Natural killer cell (primary cell): Measurements from ENCODE around the gene DGKH. TPM values are rescaled to one million over a fixed set of nuclear protein-coding genes. Genes with fewer than 3 reads are reported as not detected.

ENCODE experiments used
- ATAC-seq, 3 donors: fragments of 150-1000 bp in 2 of 3; fragments of 200-7000 bp in 1 of 3; cut with Tn5 transposase; 1 replicate in 1 of 3; 2 replicates in 2 of 3; pipeline ENCODE4 v1.10.0; 2021; ENCODE audit warnings: mild to moderate bottlenecking in 2 of 3, moderate library complexity in 2 of 3
- DNase-seq, 2 donors: peaks; one replicate each; pipeline versions ENCODE4 v3.0.0 to v3.0.0-alpha.2; 2013 to 2021; ENCODE audit warnings: mixed read lengths in 1 of 2
- H3K27ac ChIP-seq: one replicate; pipeline ENCODE4 v1.5.1; 2013; ENCODE audit warnings: mild to moderate bottlenecking, low read length
- H3K27me3 ChIP-seq: one replicate; pipeline ENCODE4 v1.6.1; 2013; ENCODE audit warnings: low read length; ENCODE audit not compliant: control insufficient read depth, insufficient read depth
- H3K36me3 ChIP-seq: one replicate; pipeline ENCODE4 v1.6.1; 2013; ENCODE audit warnings: low read length; ENCODE audit not compliant: control insufficient read depth, insufficient read depth
- H3K4me1 ChIP-seq: one replicate; pipeline ENCODE4 v1.6.1; 2013; ENCODE audit warnings: low read length; ENCODE audit not compliant: control insufficient read depth, insufficient read depth
- H3K4me3 ChIP-seq: one replicate; pipeline ENCODE4 v1.5.1; 2013; ENCODE audit warnings: low read length
- H3K9me3 ChIP-seq: one replicate; pipeline ENCODE4 v1.6.1; 2013; ENCODE audit warnings: low read length; ENCODE audit not compliant: control insufficient read depth, insufficient read depth
- H3K27ac Mint-ChIP-seq, 2 donors: one replicate each; pipeline ENCODE4 v1.8.0; 2022; ENCODE audit warnings: mild to moderate bottlenecking in 2 of 2, mixed read lengths in 2 of 2, moderate library complexity in 1 of 2
- H3K27me3 Mint-ChIP-seq, 2 donors: one replicate each; pipeline ENCODE4 v1.8.0; 2022; ENCODE audit warnings: low read depth in 2 of 2, mixed read lengths in 2 of 2
- H3K36me3 Mint-ChIP-seq: one replicate; pipeline ENCODE4 v1.8.0; 2022; ENCODE audit warnings: mixed read lengths
- H3K4me1 Mint-ChIP-seq, 2 donors: one replicate each; pipeline ENCODE4 v1.8.0; 2022; ENCODE audit warnings: mixed read lengths in 2 of 2
- H3K4me3 Mint-ChIP-seq: one replicate; pipeline ENCODE4 v1.8.0; 2022; ENCODE audit warnings: mild to moderate bottlenecking, moderate library complexity, mixed read lengths
- H3K9me3 Mint-ChIP-seq, 2 donors: one replicate each; pipeline ENCODE4 v1.8.0; 2022; ENCODE audit warnings: mixed read lengths in 2 of 2
- WGBS: methylation state at CpG from one replicate; pipeline ENCODE4 v1.1.7; 2013; ENCODE audit warnings: missing lambda C conversion rate; ENCODE audit not compliant: insufficient coverage; 5-methylcytosine and 5-hydroxymethylcytosine counted together
- intact Hi-C: fragments of 100-400 bp; cut with micrococcal nuclease; formaldehyde crosslinking; loops from one replicate; pipeline ENCODE4 v1.14.2; 2022
- total RNA-seq, 4 donors: library from RNA; stranded (reverse); fragments of 120-200 nt in 1 of 4; gene quantifications; one replicate each; pipeline versions ENCODE4 v1.2.3 to v1.2.4, GENCODE V29; 2013 to 2022
- TF ChIP-seq, protein P1 (sequence below): fragments of 200-600 bp; IDR thresholded peaks from one replicate; pipeline ENCODE4 v1.8.0; 2022; ENCODE audit warnings: antibody characterized with exemption

The DGKH gene
- total RNA-seq, 3 donors from 2014 or later (not counting 1 experiment from before 2014, with no cell fraction given): 1.1 to 3.4 (median 1.2) TPM

DNA sequence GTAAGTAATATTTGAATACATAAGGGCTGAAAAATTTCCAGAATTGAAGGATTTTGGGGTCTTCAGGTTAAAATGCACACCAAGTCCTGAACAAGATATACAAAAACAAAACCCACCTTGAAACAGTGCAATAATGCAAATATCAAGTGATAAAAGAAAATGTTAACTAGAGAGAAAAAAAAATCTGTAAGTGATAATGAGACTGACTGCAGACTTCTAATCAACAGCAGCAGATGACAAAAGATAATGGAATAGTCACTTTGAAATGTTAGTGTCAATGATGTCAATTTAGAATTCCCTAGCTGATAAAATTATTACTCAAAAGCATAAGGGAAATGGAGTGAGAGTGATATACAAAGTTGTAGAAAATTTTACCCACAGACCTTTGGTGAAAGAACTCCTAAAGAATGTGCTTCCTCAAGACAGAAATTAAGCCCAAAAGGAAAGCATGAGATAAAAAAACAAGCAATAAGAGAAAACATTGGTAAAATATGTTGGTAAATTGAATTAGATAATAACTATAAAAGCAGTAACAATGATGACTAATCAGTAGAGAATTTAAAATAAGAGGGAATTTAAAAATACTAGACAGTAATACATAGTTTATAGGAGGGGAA, 12.4 kb upstream of the DGKH start:
- Mint-ChIP-seq H3K4me3 (no peak overlapping the region), H3K4me1 (peaks cover 9 to 13% of the 10 kb centered on the region in 2 donors), H3K36me3 (peaks cover 13% of the 10 kb centered on the region), H3K27ac (no peak overlapping the region), H3K27me3 (peaks cover 9 to 32% of the 10 kb centered on the region in 2 donors), H3K9me3 (no peaks in the 10 kb centered on the region)
- H3K4me1 ChIP-seq: peaks cover 10% of the 10 kb centered on the region
- DNase-seq (no peak), ATAC-seq (no peak)
- peaks cover 7% of the 10 kb centered on the region for H3K27me3 ChIP-seq
- TF ChIP-seq, protein P1, sequence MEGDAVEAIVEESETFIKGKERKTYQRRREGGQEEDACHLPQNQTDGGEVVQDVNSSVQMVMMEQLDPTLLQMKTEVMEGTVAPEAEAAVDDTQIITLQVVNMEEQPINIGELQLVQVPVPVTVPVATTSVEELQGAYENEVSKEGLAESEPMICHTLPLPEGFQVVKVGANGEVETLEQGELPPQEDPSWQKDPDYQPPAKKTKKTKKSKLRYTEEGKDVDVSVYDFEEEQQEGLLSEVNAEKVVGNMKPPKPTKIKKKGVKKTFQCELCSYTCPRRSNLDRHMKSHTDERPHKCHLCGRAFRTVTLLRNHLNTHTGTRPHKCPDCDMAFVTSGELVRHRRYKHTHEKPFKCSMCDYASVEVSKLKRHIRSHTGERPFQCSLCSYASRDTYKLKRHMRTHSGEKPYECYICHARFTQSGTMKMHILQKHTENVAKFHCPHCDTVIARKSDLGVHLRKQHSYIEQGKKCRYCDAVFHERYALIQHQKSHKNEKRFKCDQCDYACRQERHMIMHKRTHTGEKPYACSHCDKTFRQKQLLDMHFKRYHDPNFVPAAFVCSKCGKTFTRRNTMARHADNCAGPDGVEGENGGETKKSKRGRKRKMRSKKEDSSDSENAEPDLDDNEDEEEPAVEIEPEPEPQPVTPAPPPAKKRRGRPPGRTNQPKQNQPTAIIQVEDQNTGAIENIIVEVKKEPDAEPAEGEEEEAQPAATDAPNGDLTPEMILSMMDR: no peak
- H3K4me3 ChIP-seq: no peak overlapping the region
- H3K9me3 ChIP-seq: no peaks in the 10 kb centered on the region
- no peaks in the 10 kb centered on the region for H3K36me3 ChIP-seq
- intact Hi-C loops: no loop called here
- H3K27ac ChIP-seq: no peak overlapping the region

DNA sequence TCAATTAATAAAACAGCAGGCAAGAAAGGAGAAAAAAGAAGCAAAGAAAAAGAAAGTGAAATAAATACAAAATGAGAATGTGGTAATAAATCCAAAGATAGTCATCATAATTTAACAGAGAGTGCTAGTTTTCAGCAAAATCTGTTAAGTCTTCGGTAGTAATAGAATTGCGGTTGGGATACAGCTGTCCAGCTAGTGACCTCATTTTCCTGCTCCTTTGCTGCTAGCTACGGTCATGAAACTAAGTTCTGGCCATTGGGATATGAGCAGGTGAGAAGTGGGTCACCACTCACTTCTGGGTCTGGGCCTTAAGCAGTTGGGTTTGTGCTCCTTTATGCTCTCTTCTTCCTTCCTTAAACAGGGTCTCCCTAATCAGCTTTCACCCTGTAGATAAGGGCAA, 11.7 kb upstream of the DGKH start:
- Histone ChIP-seq H3K4me3 (no peak overlapping the region), H3K27ac (no peak overlapping the region), H3K36me3 (no peaks in the 10 kb centered on the region), H3K9me3 (no peaks in the 10 kb centered on the region), H3K27me3 (peaks cover 13% of the 10 kb centered on the region), H3K4me1 (peaks cover 17% of the 10 kb centered on the region)
- Mint-ChIP-seq H3K4me3 (no peak overlapping the region), H3K36me3 (peaks cover 13% of the 10 kb centered on the region), H3K27ac (no peak overlapping the region), H3K4me1 (peaks cover 15 to 20% of the 10 kb centered on the region in 2 donors), H3K9me3 (no peaks in the 10 kb centered on the region), H3K27me3 (peaks cover 15 to 35% of the 10 kb centered on the region in 2 donors)
- TF ChIP-seq, protein P1: no peak
- ATAC-seq: no peak
- 98% methylated on average over 3 of the region's 3 CpGs for WGBS
- intact Hi-C loops: no loop called here
- DNase-seq: no peak

DNA sequence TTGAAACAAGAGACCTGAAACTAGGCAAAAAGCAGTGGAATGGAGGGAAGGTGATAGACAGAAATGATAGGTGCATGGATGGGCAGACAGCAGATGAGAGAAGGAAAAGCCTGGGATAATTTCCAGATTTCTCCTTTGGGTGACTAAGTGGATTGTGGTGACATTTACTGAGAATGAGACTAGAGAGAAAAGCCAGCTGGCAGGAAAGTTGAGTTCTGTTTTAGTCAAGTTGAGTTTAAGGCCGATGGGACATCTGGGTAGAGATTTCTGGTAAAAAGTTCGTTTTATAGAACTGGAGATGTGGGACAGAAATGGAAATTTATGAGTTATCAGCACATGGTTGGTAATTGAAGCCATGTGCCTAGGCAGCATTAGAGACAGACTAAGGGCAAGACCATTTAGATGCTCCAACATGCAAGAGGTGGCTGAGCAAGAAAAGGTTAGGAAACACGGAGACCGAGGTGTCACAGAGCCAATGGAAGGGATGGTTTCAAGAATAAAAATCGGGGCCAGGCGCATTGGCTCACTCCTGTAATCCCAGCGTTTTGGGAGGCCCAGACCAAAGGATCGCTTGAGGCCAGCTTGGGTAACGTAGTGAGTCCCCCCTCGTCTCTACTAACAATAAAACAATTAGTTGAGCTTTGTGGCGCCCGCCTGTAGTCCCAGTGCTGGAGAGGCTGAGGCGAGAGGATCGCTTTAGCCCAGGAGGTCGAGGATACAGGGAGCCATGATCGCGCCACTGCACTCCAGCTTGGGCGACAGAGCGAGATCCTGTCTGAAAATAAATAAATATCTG, 9.6 kb upstream of the DGKH start:
- Histone ChIP-seq H3K27ac (no peak overlapping the region), H3K36me3 (no peaks in the 10 kb centered on the region), H3K9me3 (no peaks in the 10 kb centered on the region), H3K4me1 (peaks cover 19% of the 10 kb centered on the region), H3K4me3 (no peak overlapping the region), H3K27me3 (peaks cover 17% of the 10 kb centered on the region)
- Mint-ChIP-seq H3K9me3 (no peaks in the 10 kb centered on the region), H3K27ac (peak overlapping the region in 1 of 2 donors; percentile 39), H3K4me3 (peak overlapping the region; percentile 90), H3K27me3 (peaks cover 18 to 50% of the 10 kb centered on the region in 2 donors), H3K4me1 (peaks cover 20 to 24% of the 10 kb centered on the region in 2 donors), H3K36me3 (peaks cover 13% of the 10 kb centered on the region)
- intact Hi-C loops: no loop called here
- 90% methylated on average over 19 of the region's 19 CpGs for WGBS
- TF ChIP-seq, protein P1: no peak
- ATAC-seq: no peak
- no peak for DNase-seq
